Suprapubic skin (tissue), 3 donors: ENCODE data around the gene SSTR1.

Source experiments
- EP300 ChIP-seq: sonication (generic); formaldehyde crosslinking; IDR thresholded peaks from one replicate; pipeline ENCODE4 v1.6.1; 2017; ENCODE audit warnings: antibody characterized with exemption
- TF ChIP-seq, protein P1 (sequence below), 2 donors: fragments of 200-600 bp in 1 of 2; fragments of 450-650 bp in 1 of 2; sonication (generic) in 1 of 2; IDR thresholded peaks; one replicate each; pipeline ENCODE4 v1.5.1; 2016 to 2019; ENCODE audit warnings: antibody characterized with exemption in 2 of 2, mild to moderate bottlenecking in 1 of 2, moderate library complexity in 1 of 2

DNA sequence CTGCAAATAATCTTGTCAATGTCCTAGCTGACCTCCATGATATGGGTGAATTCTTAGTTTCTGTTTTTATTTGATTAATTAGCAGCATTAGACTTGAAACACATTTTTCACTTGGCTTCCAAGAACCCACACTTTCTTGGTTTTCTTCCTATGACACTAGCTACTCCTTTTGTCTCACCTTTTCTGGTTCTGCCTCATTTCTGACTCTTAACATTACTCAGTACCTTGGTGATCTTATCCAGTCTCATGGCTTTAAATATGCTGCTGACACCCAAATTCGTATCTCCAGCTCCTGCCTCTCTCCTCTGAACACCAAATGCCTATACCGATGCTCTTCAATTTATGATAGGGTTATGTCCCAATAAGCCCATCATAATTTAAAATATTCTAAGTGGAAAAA lies 32.0 kb upstream of the SSTR1 start:
- TF ChIP-seq, protein P1, sequence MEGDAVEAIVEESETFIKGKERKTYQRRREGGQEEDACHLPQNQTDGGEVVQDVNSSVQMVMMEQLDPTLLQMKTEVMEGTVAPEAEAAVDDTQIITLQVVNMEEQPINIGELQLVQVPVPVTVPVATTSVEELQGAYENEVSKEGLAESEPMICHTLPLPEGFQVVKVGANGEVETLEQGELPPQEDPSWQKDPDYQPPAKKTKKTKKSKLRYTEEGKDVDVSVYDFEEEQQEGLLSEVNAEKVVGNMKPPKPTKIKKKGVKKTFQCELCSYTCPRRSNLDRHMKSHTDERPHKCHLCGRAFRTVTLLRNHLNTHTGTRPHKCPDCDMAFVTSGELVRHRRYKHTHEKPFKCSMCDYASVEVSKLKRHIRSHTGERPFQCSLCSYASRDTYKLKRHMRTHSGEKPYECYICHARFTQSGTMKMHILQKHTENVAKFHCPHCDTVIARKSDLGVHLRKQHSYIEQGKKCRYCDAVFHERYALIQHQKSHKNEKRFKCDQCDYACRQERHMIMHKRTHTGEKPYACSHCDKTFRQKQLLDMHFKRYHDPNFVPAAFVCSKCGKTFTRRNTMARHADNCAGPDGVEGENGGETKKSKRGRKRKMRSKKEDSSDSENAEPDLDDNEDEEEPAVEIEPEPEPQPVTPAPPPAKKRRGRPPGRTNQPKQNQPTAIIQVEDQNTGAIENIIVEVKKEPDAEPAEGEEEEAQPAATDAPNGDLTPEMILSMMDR (IDR thresholded peaks at IDR 0.05): no peak
- no peak for TF ChIP-seq EP300
